K562 (cell line): Measurements from ENCODE around the gene TCP11. TPM values are rescaled to one million over a fixed set of nuclear protein-coding genes. Genes with fewer than 3 reads are reported as not detected.

Source experiments
- ATAC-seq: fragments of 200-7000 bp; cut with Tn5 transposase; 3 replicates; pipeline ENCODE4 v1.9.1; 2020; ENCODE audit warnings: moderate library complexity
- BruUV-seq: library from RNA; stranded (reverse); fragments of 400-500 nt; replicated peaks from 2 replicates; lab custom pipeline; 2021; lab: Mats Ljungman, UMichigan
- CTCF ChIA-PET: fragments of 300-600 bp; formaldehyde crosslinking; extraction: SDS; loops from one replicate; lab custom pipeline; 2021; ENCODE audit warnings: low intra/inter-chr PET ratio; lab: Yijun Ruan, JAX
- POLR2A ChIA-PET: fragments of 300-600, 350-650 bp; sonication (Branson Sonifier 250); formaldehyde crosslinking; extraction: SDS; loops from one replicate; lab custom pipeline; 2021; ENCODE audit warnings: antibody characterized with exemption, inconsistent platforms; lab: Yijun Ruan, JAX
- DNase-seq, 4 experiments: peaks; one replicate each; pipeline versions ENCODE4 v3.0.0 to v3.0.0-alpha.2; 2011 to 2018; ENCODE audit warnings: low spot score in 3 of 4, mixed read lengths in 3 of 4; ENCODE audit errors: extremely low read depth in 1 of 4
- FAIRE-seq: peaks from 2 replicates; lab custom pipeline; 2011; peaks lifted over from hg19 to GRCh38; lab: Jason Lieb, UNC
- H2AFZ ChIP-seq: 2 replicates; pipeline ENCODE4 v1.6.0; 2011; ENCODE audit warnings: low read depth, low read length, control low read depth, inconsistent platforms
- H3K27ac ChIP-seq: fragments of 200-600 bp; 3 replicates; pipeline ENCODE4 v1.8.0; 2011; ENCODE audit warnings: low read depth, mild to moderate bottlenecking, control low read depth, inconsistent platforms, low read length, moderate library complexity, mixed read lengths; ENCODE audit errors: extremely low read depth
- H3K27me3 ChIP-seq, 2 experiments: fragments of 300-600 bp in 1 of 2; 2 replicates in 1 of 2; 3 replicates in 1 of 2; pipeline versions ENCODE4 v1.6.0 to v1.8.0; 2011; ENCODE audit warnings: inconsistent platforms in 2 of 2, low read length in 2 of 2, mild to moderate bottlenecking in 1 of 2, mixed read lengths in 1 of 2, moderate library complexity in 1 of 2; ENCODE audit not compliant: control insufficient read depth in 2 of 2, insufficient read depth in 2 of 2
- H3K36me3 ChIP-seq: fragments of 300-600 bp; 3 replicates; pipeline ENCODE4 v1.8.0; 2011; ENCODE audit warnings: mild to moderate bottlenecking, low read length, inconsistent platforms; ENCODE audit not compliant: control insufficient read depth, insufficient read depth
- H3K4me1 ChIP-seq, 2 experiments: fragments of 200-600 bp in 1 of 2; replicated peaks in 1 of 2; 2 replicates in 1 of 2; 3 replicates in 1 of 2; pipeline versions ENCODE4 v1.5.1 to v1.8.0; 2011; ENCODE audit warnings: inconsistent platforms in 2 of 2, low read length in 2 of 2, mild to moderate bottlenecking in 1 of 2, mixed read lengths in 1 of 2, moderate library complexity in 1 of 2; ENCODE audit not compliant: control insufficient read depth in 2 of 2, insufficient read depth in 2 of 2
- H3K4me2 ChIP-seq: 2 replicates; pipeline ENCODE4 v1.6.1; 2011; ENCODE audit warnings: low read length, control low read depth, inconsistent platforms, mixed read lengths; ENCODE audit not compliant: insufficient read depth
- H3K4me3 ChIP-seq: fragments of 200-600 bp; sonication (generic), shearing (Covaris generic); 2 replicates; pipeline ENCODE4 v1.5.1; 2016; ENCODE audit warnings: control low read depth, inconsistent platforms
- H3K79me2 ChIP-seq: fragments of 200-600 bp; 3 replicates; pipeline ENCODE4 v1.8.0; 2011; ENCODE audit warnings: low read length, inconsistent platforms; ENCODE audit not compliant: control insufficient read depth, insufficient read depth
- H3K9ac ChIP-seq, 2 experiments: 2 replicates each; pipeline versions ENCODE4 v1.6.0 to v1.6.1; 2011; ENCODE audit warnings: low read depth in 2 of 2, low read length in 2 of 2, control low read depth in 1 of 2, inconsistent platforms in 1 of 2, mild to moderate bottlenecking in 1 of 2, mixed read lengths in 1 of 2; ENCODE audit not compliant: insufficient read depth in 1 of 2
- H3K9me1 ChIP-seq: one replicate; pipeline ENCODE4 v1.6.0; 2011; ENCODE audit warnings: inconsistent platforms, mild to moderate bottlenecking, low read length, moderate library complexity; ENCODE audit not compliant: control insufficient read depth, insufficient read depth
- H3K9me3 ChIP-seq: replicated peaks from 2 replicates; pipeline ENCODE4 v1.5.1; 2011; ENCODE audit warnings: low read depth, low read length, inconsistent platforms; ENCODE audit not compliant: control insufficient read depth, insufficient read depth
- H4K20me1 ChIP-seq: replicated peaks from 2 replicates; pipeline ENCODE4 v1.6.1; 2011; ENCODE audit warnings: low read length, inconsistent platforms, mixed read lengths; ENCODE audit not compliant: control insufficient read depth, insufficient read depth
- CSDE1 ChIP-seq, 2 experiments: fragments of 450-650 bp; IDR thresholded peaks; 2 replicates each; pipeline ENCODE4 v1.6.1; 2016; ENCODE audit warnings: mild to moderate bottlenecking in 1 of 2
- XRCC5 ChIP-seq: fragments of 200-400 bp; formaldehyde crosslinking; IDR thresholded peaks from 2 replicates; pipeline ENCODE4 v1.6.1; 2017; ENCODE audit warnings: low read depth, mild to moderate bottlenecking, low read length
- ZNF586 ChIP-seq: fragments of 450-650 bp; formaldehyde crosslinking; conservative IDR thresholded peaks from 2 replicates; pipeline ENCODE4 v1.4.0; 2020; ENCODE audit warnings: mild to moderate bottlenecking, moderate library complexity
- WGBS: fragments of 100-300 bp; shearing (Covaris generic); methylation state at CpG from one replicate; pipeline ENCODE4 v1.1.6; 2016; ENCODE audit warnings: low coverage, mixed read lengths; ENCODE audit not compliant: insufficient coverage; ENCODE audit errors: missing lambda C conversion rate; 5-methylcytosine and 5-hydroxymethylcytosine counted together
- in situ Hi-C: fragments of 300-500 bp; cut with MboI; formaldehyde crosslinking; loops from 4 replicates; pipeline ENCODE4 v1.15.0; 2018; ENCODE audit warnings: inconsistent platforms, mixed read lengths
- intact Hi-C: fragments of 100-400 bp; cut with micrococcal nuclease; formaldehyde crosslinking; loops from 2 replicates; pipeline ENCODE4 v1.14.2; 2022
- polyA plus RNA-seq, 8 experiments: library from polyadenylated mRNA; depleted of rRNA in 4 of 8; stranded (reverse) in 5 of 8; unstranded in 3 of 8; fragments of >200 nt; fragmentation: Nextera tagmentation in 2 of 8; fragmentation: Illumina TruSeq in 1 of 8; extraction: Ambion mirVana in 2 of 8; extraction: Trizol in 1 of 8; gene quantifications; 2 replicates each; pipeline versions ENCODE4 v1.2.1 to v1.2.3, GENCODE V29; 2011 to 2014; ENCODE audit warnings: inconsistent platforms in 1 of 8, missing spikeins in 1 of 8
- total RNA-seq, 7 experiments: library from RNA; depleted of rRNA in 6 of 7; stranded (reverse); fragments of >200 nt in 6 of 7; fragmentation: Illumina TruSeq in 2 of 7; extraction: Trizol in 2 of 7; gene quantifications; 2 replicates each; pipeline versions ENCODE4 v1.2.1 to v1.2.3, GENCODE V29; 2011 to 2021; ENCODE audit warnings: low replicate concordance in 1 of 7
- TF ChIP-seq, protein P1 (sequence below): fragments of 200-800 bp; sonication (Bioruptor generic); IDR thresholded peaks from 2 replicates; pipeline ENCODE4 v1.6.1; 2017; ENCODE audit warnings: missing genetic modification characterization, missing compliant biosample characterization
- TF ChIP-seq, protein P2 (sequence below): sonication (generic); formaldehyde crosslinking; IDR thresholded peaks from 2 replicates; pipeline ENCODE4 v1.8.0; 2022; ENCODE audit warnings: mild to moderate bottlenecking, missing genetic modification reagents
- TF ChIP-seq, protein P3 (sequence below): fragments of 450-650 bp; IDR thresholded peaks from 2 replicates; pipeline ENCODE4 v1.6.1; 2018; ENCODE audit not compliant: partially characterized antibody

Gene TCP11
- total and polyA plus RNA-seq, 9 of the 15 experiments (the other 6 are each of a cell fraction or from before 2014, with no cell fraction given) = not detected

DNA sequence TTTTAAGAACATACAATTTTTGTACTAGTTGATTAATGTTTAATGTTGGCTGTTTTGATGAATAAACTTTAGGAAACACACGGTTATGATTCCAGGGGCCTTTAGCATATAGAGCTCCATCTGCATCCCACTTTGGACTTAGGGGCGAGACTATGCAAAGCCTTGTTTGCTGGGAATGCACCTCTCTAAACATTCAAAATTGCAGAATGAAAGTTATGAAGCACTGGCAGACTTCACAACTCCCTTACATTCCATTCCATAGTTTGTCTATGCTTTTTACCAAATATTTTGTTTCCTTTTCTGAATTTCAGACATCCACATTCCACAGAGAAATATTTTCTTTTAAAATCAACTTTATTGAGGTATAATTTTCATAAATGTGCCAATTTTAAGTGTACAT is 10.3 kb upstream of the TCP11 start:
- BruUV-seq = no TSS peak
- H3K27me3 ChIP-seq = peaks cover 20 to 22% of the 10 kb centered on the region in 2 experiments
- H2AFZ ChIP-seq = no peak overlapping the region
- no peak for ATAC-seq
- intact Hi-C loops = no loop called here
- H3K4me3 ChIP-seq = no peak overlapping the region
- no peak for FAIRE-seq
- H3K9me1 ChIP-seq = no peaks in the 10 kb centered on the region
- no peaks in the 10 kb centered on the region for H4K20me1 ChIP-seq
- in situ Hi-C loops = no loop called here
- no peak for DNase-seq
- H3K4me2 ChIP-seq = no peak overlapping the region
- no peak overlapping the region for H3K27ac ChIP-seq
- no peaks in the 10 kb centered on the region for H3K36me3 ChIP-seq
- ChIA-PET CTCF (no interaction called here), POLR2A (interaction anchor here (0.7 to 1.0 kb wide), 3 partner anchors 14 to 308 kb away, joined by 3 read pairs; no protein-coding TSS in a partner anchor)
- TF ChIP-seq, protein P1, sequence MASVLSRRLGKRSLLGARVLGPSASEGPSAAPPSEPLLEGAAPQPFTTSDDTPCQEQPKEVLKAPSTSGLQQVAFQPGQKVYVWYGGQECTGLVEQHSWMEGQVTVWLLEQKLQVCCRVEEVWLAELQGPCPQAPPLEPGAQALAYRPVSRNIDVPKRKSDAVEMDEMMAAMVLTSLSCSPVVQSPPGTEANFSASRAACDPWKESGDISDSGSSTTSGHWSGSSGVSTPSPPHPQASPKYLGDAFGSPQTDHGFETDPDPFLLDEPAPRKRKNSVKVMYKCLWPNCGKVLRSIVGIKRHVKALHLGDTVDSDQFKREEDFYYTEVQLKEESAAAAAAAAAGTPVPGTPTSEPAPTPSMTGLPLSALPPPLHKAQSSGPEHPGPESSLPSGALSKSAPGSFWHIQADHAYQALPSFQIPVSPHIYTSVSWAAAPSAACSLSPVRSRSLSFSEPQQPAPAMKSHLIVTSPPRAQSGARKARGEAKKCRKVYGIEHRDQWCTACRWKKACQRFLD (CRISPR knock-in tag) = no peak
- TF ChIP-seq ZNF586 (CRISPR knock-in tag) = no peak
- TF ChIP-seq, protein P2, sequence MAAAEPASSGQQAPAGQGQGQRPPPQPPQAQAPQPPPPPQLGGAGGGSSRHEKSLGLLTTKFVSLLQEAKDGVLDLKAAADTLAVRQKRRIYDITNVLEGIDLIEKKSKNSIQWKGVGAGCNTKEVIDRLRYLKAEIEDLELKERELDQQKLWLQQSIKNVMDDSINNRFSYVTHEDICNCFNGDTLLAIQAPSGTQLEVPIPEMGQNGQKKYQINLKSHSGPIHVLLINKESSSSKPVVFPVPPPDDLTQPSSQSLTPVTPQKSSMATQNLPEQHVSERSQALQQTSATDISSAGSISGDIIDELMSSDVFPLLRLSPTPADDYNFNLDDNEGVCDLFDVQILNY (CRISPR knock-in tag) = no peak
- no peak for TF ChIP-seq XRCC5
- TF ChIP-seq, protein P3, sequence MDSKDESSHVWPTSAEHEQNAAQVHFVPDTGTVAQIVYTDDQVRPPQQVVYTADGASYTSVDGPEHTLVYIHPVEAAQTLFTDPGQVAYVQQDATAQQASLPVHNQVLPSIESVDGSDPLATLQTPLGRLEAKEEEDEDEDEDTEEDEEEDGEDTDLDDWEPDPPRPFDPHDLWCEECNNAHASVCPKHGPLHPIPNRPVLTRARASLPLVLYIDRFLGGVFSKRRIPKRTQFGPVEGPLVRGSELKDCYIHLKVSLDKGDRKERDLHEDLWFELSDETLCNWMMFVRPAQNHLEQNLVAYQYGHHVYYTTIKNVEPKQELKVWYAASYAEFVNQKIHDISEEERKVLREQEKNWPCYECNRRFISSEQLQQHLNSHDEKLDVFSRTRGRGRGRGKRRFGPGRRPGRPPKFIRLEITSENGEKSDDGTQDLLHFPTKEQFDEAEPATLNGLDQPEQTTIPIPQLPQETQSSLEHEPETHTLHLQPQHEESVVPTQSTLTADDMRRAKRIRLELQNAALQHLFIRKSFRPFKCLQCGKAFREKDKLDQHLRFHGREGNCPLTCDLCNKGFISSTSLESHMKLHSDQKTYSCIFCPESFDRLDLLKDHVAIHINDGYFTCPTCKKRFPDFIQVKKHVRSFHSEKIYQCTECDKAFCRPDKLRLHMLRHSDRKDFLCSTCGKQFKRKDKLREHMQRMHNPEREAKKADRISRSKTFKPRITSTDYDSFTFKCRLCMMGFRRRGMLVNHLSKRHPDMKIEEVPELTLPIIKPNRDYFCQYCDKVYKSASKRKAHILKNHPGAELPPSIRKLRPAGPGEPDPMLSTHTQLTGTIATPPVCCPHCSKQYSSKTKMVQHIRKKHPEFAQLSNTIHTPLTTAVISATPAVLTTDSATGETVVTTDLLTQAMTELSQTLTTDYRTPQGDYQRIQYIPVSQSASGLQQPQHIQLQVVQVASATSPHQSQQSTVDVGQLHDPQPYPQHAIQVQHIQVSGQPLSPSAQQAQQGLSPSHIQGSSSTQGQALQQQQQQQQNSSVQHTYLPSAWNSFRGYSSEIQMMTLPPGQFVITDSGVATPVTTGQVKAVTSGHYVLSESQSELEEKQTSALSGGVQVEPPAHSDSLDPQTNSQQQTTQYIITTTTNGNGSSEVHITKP = no peak
- TF ChIP-seq CSDE1 (IDR thresholded peaks at IDR 0.05) = no peak
- H3K9me3 ChIP-seq = no peaks in the 10 kb centered on the region
- WGBS = 33% methylated on average over 2 of the region's 2 CpGs
- H3K79me2 ChIP-seq = no peaks in the 10 kb centered on the region
- no peak overlapping the region for H3K9ac ChIP-seq
- no peaks in the 10 kb centered on the region for H3K4me1 ChIP-seq
